ENCODE measurements around the gene HS1BP3. TPM values are rescaled to one million over a fixed set of nuclear protein-coding genes. Genes with fewer than 3 reads are reported as not detected.
A peak's percentile ranks its signal among the peaks of the same experiment; 100 is the strongest.

Gene HS1BP3
- total RNA-seq, 1 donor from 2014 or later = 10.0 TPM

DNA sequence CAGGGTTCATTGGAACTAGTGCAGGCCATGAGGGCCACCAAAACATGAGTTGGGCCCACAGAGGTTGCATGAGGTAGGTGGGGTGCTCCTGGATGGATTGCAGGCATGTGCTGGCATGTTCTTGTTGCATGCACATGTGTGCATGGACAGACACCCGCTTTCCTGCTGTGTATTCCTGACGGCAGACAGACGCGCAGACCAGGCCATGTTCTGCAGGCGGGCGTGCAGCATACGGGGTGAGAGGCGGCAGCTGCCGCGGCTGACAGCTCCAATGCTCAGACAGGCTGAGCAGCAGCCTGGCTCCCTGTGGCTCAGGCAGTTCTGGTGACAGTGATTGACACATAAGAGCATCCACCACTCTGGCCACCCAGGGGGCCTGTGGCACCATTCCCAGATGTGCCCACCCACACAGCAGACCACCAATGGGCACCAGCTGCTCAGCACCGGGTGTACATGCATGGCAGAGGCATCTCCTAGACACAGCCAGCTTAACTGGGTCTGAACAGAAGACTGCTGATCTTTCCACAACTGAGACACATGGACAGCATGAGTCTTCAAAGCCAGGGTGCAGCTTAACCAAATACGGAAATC, 21.2 kb downstream of the HS1BP3 start:
- no peaks in the 10 kb centered on the region for H3K4me1 ChIP-seq
- no peaks in the 10 kb centered on the region for H3K36me3 ChIP-seq
- Mint-ChIP-seq H3K4me3 (no peak overlapping the region), H3K27me3 (ENCODE audit: insufficient read depth, low read depth) (peaks cover 5% of the 10 kb centered on the region), H3K9me3 (no peaks in the 10 kb centered on the region), H3K27ac (peak overlapping the region; percentile 82), H3K36me3 (peaks cover 3% of the 10 kb centered on the region), H3K4me1 (peaks cover 37% of the 10 kb centered on the region)
- TF ChIP-seq, protein P1, sequence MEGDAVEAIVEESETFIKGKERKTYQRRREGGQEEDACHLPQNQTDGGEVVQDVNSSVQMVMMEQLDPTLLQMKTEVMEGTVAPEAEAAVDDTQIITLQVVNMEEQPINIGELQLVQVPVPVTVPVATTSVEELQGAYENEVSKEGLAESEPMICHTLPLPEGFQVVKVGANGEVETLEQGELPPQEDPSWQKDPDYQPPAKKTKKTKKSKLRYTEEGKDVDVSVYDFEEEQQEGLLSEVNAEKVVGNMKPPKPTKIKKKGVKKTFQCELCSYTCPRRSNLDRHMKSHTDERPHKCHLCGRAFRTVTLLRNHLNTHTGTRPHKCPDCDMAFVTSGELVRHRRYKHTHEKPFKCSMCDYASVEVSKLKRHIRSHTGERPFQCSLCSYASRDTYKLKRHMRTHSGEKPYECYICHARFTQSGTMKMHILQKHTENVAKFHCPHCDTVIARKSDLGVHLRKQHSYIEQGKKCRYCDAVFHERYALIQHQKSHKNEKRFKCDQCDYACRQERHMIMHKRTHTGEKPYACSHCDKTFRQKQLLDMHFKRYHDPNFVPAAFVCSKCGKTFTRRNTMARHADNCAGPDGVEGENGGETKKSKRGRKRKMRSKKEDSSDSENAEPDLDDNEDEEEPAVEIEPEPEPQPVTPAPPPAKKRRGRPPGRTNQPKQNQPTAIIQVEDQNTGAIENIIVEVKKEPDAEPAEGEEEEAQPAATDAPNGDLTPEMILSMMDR (IDR thresholded peaks at IDR 0.05) = no peak
- TF ChIP-seq EZH2 (IDR thresholded peaks at IDR 0.05) (no peak), EZH2phosphoT487 (IDR thresholded peaks at IDR 0.05) (no peak)
- H3K79me2 ChIP-seq (ENCODE audit: low read depth) = no peaks in the 10 kb centered on the region
- H2AFZ ChIP-seq (replicated peaks) = no peak overlapping the region
- H3K4me3 ChIP-seq = no peak overlapping the region
- H3K9me3 ChIP-seq (ENCODE audit: low read depth) = no peaks in the 10 kb centered on the region
- H3K4me2 ChIP-seq = no peak overlapping the region
- H4K20me1 ChIP-seq (ENCODE audit: low read depth) = no peaks in the 10 kb centered on the region
- H3F3A ChIP-seq (ENCODE audit: low read depth) = no peaks in the 10 kb centered on the region
- H3K9ac ChIP-seq = no peak overlapping the region
- H3K27me3 ChIP-seq = no peaks in the 10 kb centered on the region
- no peak for DNase-seq (ENCODE audit: low spot score)
- no peak overlapping the region for H3K27ac ChIP-seq

GRCh38 chr2:20629181-20629580, 21.7 kb downstream of the HS1BP3 start:
- Histone ChIP-seq H4K20me1 (ENCODE audit: low read depth) (no peaks in the 10 kb centered on the region), H3K4me3 (no peak overlapping the region), H3K79me2 (ENCODE audit: low read depth) (no peaks in the 10 kb centered on the region), H3F3A (ENCODE audit: low read depth) (no peaks in the 10 kb centered on the region), H2AFZ (replicated peaks) (no peak overlapping the region), H3K9ac (no peak overlapping the region), H3K4me1 (no peaks in the 10 kb centered on the region), H3K4me2 (no peak overlapping the region), H3K27me3 (no peaks in the 10 kb centered on the region), H3K9me3 (ENCODE audit: low read depth) (no peaks in the 10 kb centered on the region), H3K27ac (no peak overlapping the region), H3K36me3 (no peaks in the 10 kb centered on the region)
- Mint-ChIP-seq H3K4me3 (no peak overlapping the region), H3K9me3 (no peaks in the 10 kb centered on the region), H3K4me1 (peaks cover 37% of the 10 kb centered on the region), H3K27me3 (ENCODE audit: insufficient read depth, low read depth) (peaks cover 8% of the 10 kb centered on the region), H3K27ac (peak overlapping the region; percentile 80), H3K36me3 (peaks cover 3% of the 10 kb centered on the region)
- no peak for TF ChIP-seq EZH2phosphoT487 (IDR thresholded peaks at IDR 0.05)
- TF ChIP-seq, protein P1 (IDR thresholded peaks at IDR 0.05) = no peak
- no peak for DNase-seq (ENCODE audit: low spot score)

DNA sequence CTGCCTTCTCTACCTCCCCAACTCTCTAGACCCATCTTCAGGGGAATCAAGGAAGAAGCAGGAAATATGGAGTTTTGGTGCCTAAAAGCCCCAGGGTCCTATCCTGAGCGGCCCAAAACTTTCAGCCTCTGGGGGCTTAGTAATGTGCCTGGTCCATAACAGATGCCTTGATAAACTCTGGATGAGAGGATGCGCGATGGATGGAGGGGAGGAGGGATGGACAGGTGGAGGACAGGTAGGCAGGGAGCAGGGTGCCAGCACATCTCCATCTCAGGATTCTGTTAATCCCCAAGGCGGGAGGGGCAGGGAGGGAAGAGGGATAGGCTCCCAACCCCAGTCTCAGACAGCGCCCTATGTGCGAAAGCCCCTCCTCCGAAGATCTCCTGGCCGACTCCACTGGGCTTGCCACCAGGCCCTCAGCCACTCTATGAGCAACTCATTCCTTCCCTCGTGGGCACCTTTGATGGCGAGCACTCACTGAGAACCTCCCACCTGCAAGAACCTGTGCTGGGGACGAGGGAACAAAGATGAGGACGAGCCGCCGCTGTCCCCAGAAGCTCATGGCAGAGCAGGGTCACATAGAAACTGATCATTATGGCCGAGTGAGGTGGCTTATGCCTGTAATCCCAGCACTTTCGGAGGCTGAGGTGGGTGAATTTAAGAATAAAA, 23.1 kb downstream of the HS1BP3 start:
- no peak for DNase-seq (ENCODE audit: low spot score)
- no peaks in the 10 kb centered on the region for H3K27me3 ChIP-seq
- no peak overlapping the region for H3K9ac ChIP-seq
- H3K9me3 Mint-ChIP-seq = no peaks in the 10 kb centered on the region
- H3K36me3 ChIP-seq = no peaks in the 10 kb centered on the region
- H3K79me2 ChIP-seq (ENCODE audit: low read depth) = no peaks in the 10 kb centered on the region
- H3K4me2 ChIP-seq = no peak overlapping the region
- no peaks in the 10 kb centered on the region for H4K20me1 ChIP-seq (ENCODE audit: low read depth)
- no peaks in the 10 kb centered on the region for H3K4me1 ChIP-seq
- no peak overlapping the region for H3K27ac ChIP-seq
- H3K4me3 ChIP-seq = no peak overlapping the region
- TF ChIP-seq, protein P1 (IDR thresholded peaks at IDR 0.05) = no peak
- TF ChIP-seq EZH2phosphoT487 (IDR thresholded peaks at IDR 0.05) = no peak
- H3K36me3 Mint-ChIP-seq = peaks cover 3% of the 10 kb centered on the region
- peaks cover 6% of the 10 kb centered on the region for H3K27me3 Mint-ChIP-seq (ENCODE audit: insufficient read depth, low read depth)
- H3K4me1 Mint-ChIP-seq = peaks cover 38% of the 10 kb centered on the region
- no peaks in the 10 kb centered on the region for H3F3A ChIP-seq (ENCODE audit: low read depth)
- H3K4me3 Mint-ChIP-seq = peak overlapping the region; percentile 7
- H3K9me3 ChIP-seq (ENCODE audit: low read depth) = no peaks in the 10 kb centered on the region
- no peak overlapping the region for H2AFZ ChIP-seq (replicated peaks)
- peak overlapping the region; percentile 69 for H3K27ac Mint-ChIP-seq

All from neural progenitor cell (in vitro differentiated cells).